NCI-H2107 treated with DMSO at 0.1 percent for 48 hours (cell line): ENCODE data around the gene ACAN.
"Not testable (repeated sequence)": the region's sequence is repeated elsewhere in the genome, so short reads cannot be mapped to it uniquely, and the experiment has no call there.

Experiments used
- DNase-seq: peaks from one replicate; lab custom pipeline; 2025; ENCODE audit not compliant: unreplicated experiment; lab: John Stamatoyannopoulos, UW

The ACAN gene

GRCh38 chr15:88920186-88920891 is 117.1 kb downstream of the ACAN start:
- DNase-seq: no peak

- DNase-seq: not testable (repeated sequence)
Measured at GRCh38 chr15:88920892-88921435, 117.7 kb downstream of the ACAN start.
